Measurements from ENCODE around the gene DNAAF9.

DNAAF9 gene

DNA sequence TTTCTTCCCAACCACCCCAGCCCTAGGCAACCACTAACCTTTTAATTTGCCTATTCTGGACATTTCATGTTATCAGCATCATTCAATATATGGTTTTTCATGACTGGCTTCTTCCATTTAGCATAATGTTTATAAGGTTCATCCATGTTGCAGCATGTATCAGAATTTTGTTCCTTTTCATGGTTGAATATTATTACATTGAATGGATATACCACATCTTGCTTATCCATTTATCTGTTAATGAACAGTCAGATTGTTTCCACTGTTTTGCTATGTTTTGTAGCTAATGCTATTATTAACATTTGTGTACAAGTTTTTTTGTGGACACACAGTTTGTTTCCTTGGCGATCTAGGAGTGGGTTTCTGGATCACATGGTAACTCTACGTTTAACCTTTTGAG lies 3.0 kb upstream of the DNAAF9 start:
- DNase-seq (ENCODE audit: low read depth): no peak

DNA sequence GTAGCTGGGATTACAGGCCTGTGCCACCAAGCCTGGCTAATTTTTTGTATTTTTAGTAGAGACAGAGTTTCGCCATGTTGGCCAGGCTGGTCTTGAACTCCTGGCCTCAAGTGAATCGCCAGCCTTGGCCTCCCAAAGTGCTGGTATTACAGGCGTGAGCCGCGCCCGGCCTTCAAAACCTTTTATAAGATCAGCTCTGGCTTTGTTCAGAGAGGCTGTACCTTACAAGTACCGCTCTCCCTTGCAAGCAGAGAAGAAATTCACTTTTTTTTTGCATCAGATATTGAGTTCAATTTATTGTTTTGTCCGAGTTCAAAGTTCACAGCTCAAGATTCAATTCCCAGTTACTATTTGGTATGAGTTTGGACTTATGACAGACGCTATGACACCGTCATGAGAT lies 1.9 kb upstream of the DNAAF9 start:
- DNase-seq (ENCODE audit: low read depth): no peak

- DNase-seq (ENCODE audit: low read depth): peak; percentile 78
These were observed 535 bp upstream of the DNAAF9 start for GRCh38 chr20:3407771-3408637.

GRCh38 chr20:3406481-3407039 lies 909 bp downstream of the DNAAF9 start:
- DNase-seq (ENCODE audit: low read depth): peak; percentile 16

DNA sequence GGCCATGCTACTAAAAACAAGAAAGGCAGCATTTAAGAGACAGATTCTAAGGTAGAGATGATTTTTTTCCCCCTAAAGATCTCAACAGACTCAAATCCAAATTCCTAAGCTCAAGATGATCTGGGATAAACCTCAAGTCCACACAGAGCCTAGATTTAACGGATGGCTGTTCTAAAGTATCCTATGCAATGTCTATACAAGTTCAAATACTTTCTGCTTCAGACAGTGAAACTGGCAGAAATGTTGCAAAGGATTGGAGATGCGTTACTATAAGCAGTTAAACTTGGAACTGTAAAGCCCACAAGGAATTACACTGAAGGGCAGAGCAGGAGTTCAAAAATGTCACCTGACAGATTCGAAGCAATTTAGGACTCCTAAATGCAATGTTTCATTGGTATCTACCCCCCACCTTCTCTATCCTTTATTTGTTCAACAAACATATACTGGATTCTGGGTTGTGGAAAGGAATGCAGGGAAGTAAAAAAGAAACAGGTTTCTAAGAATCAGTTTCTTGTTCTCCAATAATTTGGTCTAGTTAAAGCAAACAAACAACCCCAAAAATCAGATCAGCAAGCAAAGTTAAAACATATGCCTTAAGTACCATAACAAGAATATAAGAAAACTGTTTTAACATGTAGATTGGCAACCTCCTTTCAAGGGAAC lies 1.6 kb downstream of the DNAAF9 start:
- DNase-seq (ENCODE audit: low read depth): peak; percentile 10

GRCh38 chr20:3405139-3405538 lies 2.3 kb downstream of the DNAAF9 start:
- DNase-seq (ENCODE audit: low read depth): no peak

GRCh38 chr20:3404402-3404801 lies 3.1 kb downstream of the DNAAF9 start:
- peak; percentile 54 for DNase-seq (ENCODE audit: low read depth)

DNA sequence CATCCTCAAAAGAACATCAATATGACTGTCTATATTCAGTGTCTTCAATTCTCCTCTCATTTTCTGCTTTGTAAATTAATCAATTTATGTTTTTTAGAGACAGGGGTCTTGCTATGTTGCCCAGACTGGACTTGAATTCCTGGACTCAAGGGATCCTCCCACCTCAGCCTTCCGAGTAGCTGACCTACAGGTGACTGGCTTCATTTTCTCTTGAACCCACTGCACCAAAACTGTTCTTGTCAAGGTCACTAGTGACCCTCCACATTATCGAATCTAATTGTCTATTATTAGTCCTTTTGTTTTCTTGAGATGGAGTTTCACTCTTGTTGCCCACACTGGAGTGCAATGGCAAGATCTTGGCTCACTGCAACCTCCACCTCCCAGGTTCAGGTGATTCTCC lies 3.7 kb downstream of the DNAAF9 start:
- no peak for DNase-seq (ENCODE audit: low read depth)

GRCh38 chr20:3402453-3402852 lies 5.0 kb downstream of the DNAAF9 start:
- DNase-seq (ENCODE audit: low read depth): no peak

GRCh38 chr20:3400260-3401155 lies 7.0 kb downstream of the DNAAF9 start:
- DNase-seq (ENCODE audit: low read depth): peak; percentile 14

GRCh38 chr20:3398681-3399252 lies 8.7 kb downstream of the DNAAF9 start:
- DNase-seq (ENCODE audit: low read depth): peak; percentile 74

DNA sequence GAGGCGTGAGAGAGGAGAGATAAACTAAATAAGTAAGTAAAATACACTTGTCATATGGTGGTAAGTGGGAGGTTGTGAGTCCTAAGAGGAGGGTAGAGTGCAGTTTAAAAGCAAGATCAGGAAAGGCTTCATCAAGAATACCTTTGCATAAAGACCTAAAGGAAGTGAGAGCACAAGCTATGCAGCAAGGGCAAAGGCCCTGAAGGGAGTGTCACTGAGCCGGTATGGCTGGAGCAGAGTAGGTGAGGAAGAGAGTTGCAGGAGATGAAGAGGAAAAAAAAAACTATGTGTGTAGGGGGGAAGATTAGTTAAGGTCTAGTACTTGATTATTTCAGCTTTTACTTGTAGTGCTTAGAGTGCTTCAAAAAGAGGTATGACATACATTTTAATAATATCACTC lies 11.0 kb downstream of the DNAAF9 start:
- no peak for DNase-seq (ENCODE audit: low read depth)

GRCh38 chr20:3392756-3393155 lies 14.7 kb downstream of the DNAAF9 start:
- no peak for DNase-seq (ENCODE audit: low read depth)

DNA sequence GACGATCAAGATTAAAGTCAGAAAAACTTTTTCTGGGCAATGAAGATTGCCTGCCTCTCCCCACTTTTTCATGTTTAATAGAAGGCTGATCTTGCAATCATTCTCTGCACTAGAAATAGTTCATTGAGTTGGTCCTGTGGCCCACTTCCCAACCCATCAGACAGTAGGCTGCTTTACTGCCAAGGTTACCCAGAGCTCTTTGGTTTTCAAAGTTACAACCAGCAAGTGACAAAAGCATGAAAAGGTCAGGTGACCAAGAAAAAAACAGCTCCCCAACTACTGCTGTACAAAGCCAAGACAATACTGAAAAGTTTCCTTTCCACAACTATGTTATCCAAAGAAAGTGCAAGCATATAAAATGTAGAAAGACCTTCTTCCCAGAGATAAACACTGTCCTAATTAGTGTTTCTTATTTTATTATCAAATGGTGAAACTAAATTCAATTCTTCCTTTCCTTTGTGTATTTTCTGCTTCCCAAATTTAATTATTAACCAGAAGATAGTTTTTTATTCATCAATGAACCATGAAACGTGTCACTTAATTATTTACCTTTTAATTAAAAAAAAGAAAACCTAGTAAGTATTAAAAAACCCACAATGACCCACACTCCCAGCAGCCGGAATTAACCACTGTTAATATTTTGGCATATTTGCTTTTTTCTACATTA lies 16.6 kb downstream of the DNAAF9 start:
- DNase-seq (ENCODE audit: low read depth): no peak

GRCh38 chr20:3383878-3384495 lies 23.5 kb downstream of the DNAAF9 start:
- DNase-seq (ENCODE audit: low read depth): no peak

- no peak for DNase-seq (ENCODE audit: low read depth)
These were observed 24.6 kb downstream of the DNAAF9 start for GRCh38 chr20:3382836-3383235.

DNA sequence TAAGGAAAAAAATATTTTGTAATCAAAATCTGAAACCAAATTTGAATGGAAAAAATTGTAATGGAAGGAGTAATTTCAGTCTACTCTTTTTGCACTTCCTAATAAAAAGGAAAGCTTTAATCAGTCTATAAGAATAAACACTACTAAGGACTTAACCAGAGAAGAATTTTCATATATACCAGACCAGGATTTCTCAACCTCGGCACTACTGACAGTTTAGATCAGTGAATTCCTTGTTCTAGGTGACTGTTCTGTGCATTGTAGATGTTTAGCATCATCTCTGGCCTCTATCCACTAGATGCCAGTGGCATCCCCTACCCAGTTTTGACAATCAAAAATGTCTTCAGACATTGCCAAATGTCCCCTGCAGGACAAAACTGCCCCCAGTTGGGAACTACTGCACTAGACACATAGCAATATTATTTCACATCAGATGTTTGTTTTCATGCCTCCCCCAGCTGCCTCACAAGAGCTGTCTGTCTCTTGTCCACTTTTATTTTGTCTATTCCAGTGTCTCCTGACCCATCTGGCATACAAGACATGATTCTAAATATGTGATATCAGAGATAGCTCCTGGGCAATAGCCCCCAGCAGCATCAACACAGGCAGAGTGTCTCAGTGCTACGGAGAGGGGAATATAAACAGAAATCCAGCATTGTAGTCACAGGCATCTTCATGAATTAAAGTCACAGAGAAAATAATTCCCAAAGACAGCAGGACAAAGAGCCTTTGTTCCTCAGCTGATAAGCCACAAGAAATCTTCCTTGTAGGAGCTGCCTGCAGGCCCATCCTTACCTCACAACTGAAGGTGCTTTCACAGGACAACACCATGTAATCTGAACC lies 27.0 kb downstream of the DNAAF9 start:
- peak; percentile 36 for DNase-seq (ENCODE audit: low read depth)

- no peak for DNase-seq (ENCODE audit: low read depth)
These were observed 29.3 kb downstream of the DNAAF9 start for GRCh38 chr20:3378138-3378537.

- no peak for DNase-seq (ENCODE audit: low read depth)
These were observed 29.8 kb downstream of the DNAAF9 start for GRCh38 chr20:3377644-3378043.

DNA sequence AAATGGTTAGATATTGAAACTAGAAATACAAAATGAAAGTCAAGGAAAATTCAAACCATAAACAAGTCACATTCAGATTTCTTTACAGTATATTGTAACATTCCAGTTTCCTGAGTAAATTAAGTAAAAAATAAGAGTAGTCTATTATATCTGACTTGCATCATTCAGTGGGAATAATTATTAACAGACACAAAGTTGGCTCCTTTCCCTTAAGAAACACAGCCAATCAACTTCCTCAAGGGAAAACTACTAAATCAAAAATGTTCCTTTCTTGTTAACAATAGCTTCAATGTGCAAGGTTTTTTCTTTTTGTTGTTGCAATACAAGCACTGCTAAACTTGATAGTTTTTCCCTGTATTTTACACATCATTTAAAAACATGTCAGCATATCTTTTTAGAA lies 33.2 kb downstream of the DNAAF9 start:
- no peak for DNase-seq (ENCODE audit: low read depth)

Data from iris pigment epithelial cell (primary cell).